Panc1 (cell line): ENCODE measurements around the gene LYPLA2.

Experiments used
- POLR2AphosphoS5 ChIP-seq: IDR thresholded peaks from 2 replicates; pipeline ENCODE4 v1.6.1; 2012; ENCODE audit warnings: mild to moderate bottlenecking, low read depth, low read length, moderate library complexity
- SIN3A ChIP-seq: IDR thresholded peaks from 2 replicates; pipeline ENCODE4 v1.6.1; 2012; ENCODE audit warnings: low read depth, mild to moderate bottlenecking, low read length, moderate library complexity, borderline replicate concordance; ENCODE audit not compliant: insufficient read depth
- TCF7L2 ChIP-seq: IDR thresholded peaks from 2 replicates; pipeline ENCODE4 v1.6.1; 2011; ENCODE audit warnings: mild to moderate bottlenecking, low read depth, low read length, inconsistent platforms
- TF ChIP-seq, protein P1 (sequence below): fragments of 450-650 bp; IDR thresholded peaks from 2 replicates; pipeline ENCODE4 v1.5.1; 2017; ENCODE audit warnings: mild to moderate bottlenecking

DNA sequence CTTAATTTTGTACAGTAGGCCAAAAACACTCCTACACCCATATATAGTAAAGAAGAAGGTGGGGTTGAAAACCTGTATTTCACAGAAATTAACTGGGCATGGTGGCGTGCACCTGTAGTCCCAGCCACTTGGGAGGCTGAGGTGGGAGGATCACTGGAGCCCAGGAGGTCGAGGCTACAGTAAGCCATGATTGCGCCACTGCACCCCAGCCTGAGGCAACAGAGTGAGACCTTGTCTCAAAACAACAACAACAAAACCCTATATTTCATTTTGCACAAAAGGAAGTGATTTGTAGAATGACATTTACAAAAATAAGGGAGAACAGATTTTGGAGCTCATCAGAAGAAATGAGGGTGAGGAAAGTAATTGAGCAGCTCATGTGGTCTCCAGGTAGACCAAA, 2.2 kb upstream of the LYPLA2 start:
- no peak for TF ChIP-seq POLR2AphosphoS5
- TF ChIP-seq, protein P1, sequence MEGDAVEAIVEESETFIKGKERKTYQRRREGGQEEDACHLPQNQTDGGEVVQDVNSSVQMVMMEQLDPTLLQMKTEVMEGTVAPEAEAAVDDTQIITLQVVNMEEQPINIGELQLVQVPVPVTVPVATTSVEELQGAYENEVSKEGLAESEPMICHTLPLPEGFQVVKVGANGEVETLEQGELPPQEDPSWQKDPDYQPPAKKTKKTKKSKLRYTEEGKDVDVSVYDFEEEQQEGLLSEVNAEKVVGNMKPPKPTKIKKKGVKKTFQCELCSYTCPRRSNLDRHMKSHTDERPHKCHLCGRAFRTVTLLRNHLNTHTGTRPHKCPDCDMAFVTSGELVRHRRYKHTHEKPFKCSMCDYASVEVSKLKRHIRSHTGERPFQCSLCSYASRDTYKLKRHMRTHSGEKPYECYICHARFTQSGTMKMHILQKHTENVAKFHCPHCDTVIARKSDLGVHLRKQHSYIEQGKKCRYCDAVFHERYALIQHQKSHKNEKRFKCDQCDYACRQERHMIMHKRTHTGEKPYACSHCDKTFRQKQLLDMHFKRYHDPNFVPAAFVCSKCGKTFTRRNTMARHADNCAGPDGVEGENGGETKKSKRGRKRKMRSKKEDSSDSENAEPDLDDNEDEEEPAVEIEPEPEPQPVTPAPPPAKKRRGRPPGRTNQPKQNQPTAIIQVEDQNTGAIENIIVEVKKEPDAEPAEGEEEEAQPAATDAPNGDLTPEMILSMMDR = no peak
- TF ChIP-seq TCF7L2 = no peak
- TF ChIP-seq SIN3A = no peak
